RWPE2 (cell line): ENCODE data around the gene HDAC4.

ENCODE experiments used
- ATAC-seq: fragments of 200-7000 bp; cut with Tn5 transposase; 3 replicates; pipeline ENCODE4 v1.9.1; 2021; ENCODE audit warnings: low read depth
- DNase-seq: peaks from one replicate; pipeline ENCODE4 v3.0.0-alpha.2; 2020; ENCODE audit warnings: low spot score
- H3K27ac ChIP-seq: fragments of 450-650 bp; 2 replicates; pipeline ENCODE4 v1.5.1; 2017; ENCODE audit warnings: mild to moderate bottlenecking; ENCODE audit not compliant: poor library complexity, severe bottlenecking
- H3K27me3 ChIP-seq: fragments of 250-450 bp; sonication (Bioruptor Pico); 2 replicates; pipeline ENCODE4 v1.5.1; 2021; ENCODE audit warnings: mild to moderate bottlenecking, moderate library complexity; ENCODE audit not compliant: insufficient read depth, poor library complexity, severe bottlenecking
- H3K36me3 ChIP-seq: fragments of 250-450 bp; sonication (Bioruptor Pico); 2 replicates; pipeline ENCODE4 v1.5.1; 2020; ENCODE audit warnings: low read depth, mild to moderate bottlenecking, moderate library complexity
- H3K4me1 ChIP-seq: fragments of 250-450 bp; sonication (Bioruptor Pico); 2 replicates; pipeline ENCODE4 v1.5.1; 2021; ENCODE audit warnings: mild to moderate bottlenecking, moderate library complexity; ENCODE audit not compliant: insufficient read depth, poor library complexity, severe bottlenecking
- H3K4me3 ChIP-seq: fragments of 250-450 bp; sonication (Bioruptor Pico); 2 replicates; pipeline ENCODE4 v1.5.1; 2021; ENCODE audit warnings: mild to moderate bottlenecking, moderate library complexity; ENCODE audit not compliant: severe bottlenecking
- H3K9me3 ChIP-seq: fragments of 250-450 bp; sonication (Bioruptor Pico); 2 replicates; pipeline ENCODE4 v1.5.1; 2021; ENCODE audit warnings: mild to moderate bottlenecking, moderate library complexity; ENCODE audit not compliant: severe bottlenecking
- TF ChIP-seq, protein P1 (sequence below): fragments of 450-650 bp; IDR thresholded peaks from one replicate; pipeline ENCODE4 v1.5.1; 2017; ENCODE audit warnings: mild to moderate bottlenecking, moderate library complexity; ENCODE audit not compliant: poor library complexity, severe bottlenecking

The HDAC4 gene

DNA sequence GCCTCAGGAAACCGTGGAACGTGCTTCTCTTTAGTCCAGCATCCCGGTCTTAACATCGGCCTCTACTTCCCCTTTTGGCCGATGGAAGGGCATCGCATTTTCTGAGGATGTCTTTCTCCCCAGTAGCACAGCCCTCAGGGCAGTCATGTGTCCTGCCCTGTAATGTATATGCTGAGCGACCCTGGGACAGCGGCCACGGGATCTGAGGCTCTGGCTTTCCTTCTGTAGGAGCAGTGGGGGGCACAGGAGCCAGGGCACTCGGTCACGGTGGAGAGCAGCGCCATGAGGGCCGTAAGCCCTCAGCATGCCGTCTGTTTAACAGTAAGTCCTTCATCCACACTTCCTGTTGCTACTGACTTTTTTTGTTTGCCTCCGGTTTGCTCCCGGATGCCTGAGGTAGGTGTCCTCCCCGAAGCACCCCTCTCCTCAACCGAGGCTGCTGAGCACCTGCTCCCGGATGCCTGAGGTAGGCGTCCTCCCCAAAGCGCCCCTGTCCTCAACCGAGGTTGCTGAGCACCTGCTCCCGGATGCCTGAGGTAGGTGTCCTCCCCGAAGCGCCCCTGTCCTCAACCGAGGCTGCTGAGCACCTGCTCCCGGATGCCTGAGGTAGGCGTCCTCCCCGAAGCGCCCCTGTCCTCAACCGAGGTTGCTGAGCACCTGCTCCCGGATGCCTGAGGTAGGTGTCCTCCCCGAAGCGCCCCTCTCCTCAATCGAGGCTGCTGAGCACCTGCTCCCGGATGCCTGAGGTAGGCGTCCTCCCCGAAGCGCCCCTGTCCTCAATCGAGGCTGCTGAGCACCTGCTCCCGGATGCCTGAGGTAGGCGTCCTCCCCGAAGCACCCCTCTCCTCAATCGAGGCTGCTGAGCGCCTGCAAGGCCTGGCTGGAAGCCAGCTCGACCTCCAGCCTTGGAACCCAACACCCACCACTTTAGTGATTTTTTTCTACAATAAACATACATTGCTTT is 169.3 kb downstream of the HDAC4 start:
- Histone ChIP-seq H3K4me1 (no peaks in the 10 kb centered on the region), H3K36me3 (no peaks in the 10 kb centered on the region), H3K27me3 (no peaks in the 10 kb centered on the region), H3K9me3 (no peaks in the 10 kb centered on the region), H3K27ac (no peak overlapping the region), H3K4me3 (no peak overlapping the region)
- ATAC-seq (no peak), DNase-seq (no peak)
- TF ChIP-seq, protein P1, sequence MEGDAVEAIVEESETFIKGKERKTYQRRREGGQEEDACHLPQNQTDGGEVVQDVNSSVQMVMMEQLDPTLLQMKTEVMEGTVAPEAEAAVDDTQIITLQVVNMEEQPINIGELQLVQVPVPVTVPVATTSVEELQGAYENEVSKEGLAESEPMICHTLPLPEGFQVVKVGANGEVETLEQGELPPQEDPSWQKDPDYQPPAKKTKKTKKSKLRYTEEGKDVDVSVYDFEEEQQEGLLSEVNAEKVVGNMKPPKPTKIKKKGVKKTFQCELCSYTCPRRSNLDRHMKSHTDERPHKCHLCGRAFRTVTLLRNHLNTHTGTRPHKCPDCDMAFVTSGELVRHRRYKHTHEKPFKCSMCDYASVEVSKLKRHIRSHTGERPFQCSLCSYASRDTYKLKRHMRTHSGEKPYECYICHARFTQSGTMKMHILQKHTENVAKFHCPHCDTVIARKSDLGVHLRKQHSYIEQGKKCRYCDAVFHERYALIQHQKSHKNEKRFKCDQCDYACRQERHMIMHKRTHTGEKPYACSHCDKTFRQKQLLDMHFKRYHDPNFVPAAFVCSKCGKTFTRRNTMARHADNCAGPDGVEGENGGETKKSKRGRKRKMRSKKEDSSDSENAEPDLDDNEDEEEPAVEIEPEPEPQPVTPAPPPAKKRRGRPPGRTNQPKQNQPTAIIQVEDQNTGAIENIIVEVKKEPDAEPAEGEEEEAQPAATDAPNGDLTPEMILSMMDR: no peak

DNA sequence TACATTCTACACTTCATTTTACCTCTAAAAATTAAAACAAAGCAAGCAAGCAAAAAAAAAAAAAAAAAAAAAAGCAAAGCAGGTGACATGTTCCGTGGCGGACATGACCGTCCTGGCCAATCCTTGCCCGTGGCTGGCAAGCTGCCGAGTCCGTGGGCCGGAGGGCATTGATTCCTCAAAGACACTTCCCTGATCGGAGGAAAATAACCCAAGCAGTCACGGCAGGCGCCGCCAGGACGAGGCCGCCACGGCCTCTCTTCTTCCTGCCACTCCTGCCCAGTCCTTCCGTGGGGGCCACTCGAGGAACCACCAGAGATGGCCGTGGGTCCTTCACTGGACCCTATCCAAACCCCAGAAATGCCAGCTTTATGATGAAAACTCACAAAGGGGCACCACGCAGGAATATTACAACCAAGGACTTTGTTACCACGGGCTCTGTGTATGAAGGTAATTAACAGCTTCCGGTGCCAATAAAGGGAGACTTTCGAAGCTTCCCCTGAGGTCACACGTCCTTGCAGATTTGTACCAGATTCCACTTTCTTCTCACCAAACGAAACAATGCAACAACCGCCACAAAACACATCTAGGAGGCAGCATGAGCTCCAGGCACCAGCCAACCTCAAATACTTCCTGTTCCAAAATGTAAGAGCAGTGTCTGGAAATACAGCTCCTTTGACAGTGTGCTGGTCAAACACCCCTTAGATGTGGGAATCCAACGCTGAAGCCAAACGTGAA is 170.3 kb downstream of the HDAC4 start:
- DNase-seq: no peak
- no peaks in the 10 kb centered on the region for H3K4me1 ChIP-seq
- H3K27ac ChIP-seq: no peak overlapping the region
- no peak for ATAC-seq
- no peaks in the 10 kb centered on the region for H3K9me3 ChIP-seq
- no peaks in the 10 kb centered on the region for H3K27me3 ChIP-seq
- H3K4me3 ChIP-seq: no peak overlapping the region
- no peaks in the 10 kb centered on the region for H3K36me3 ChIP-seq
- TF ChIP-seq, protein P1: no peak

DNA sequence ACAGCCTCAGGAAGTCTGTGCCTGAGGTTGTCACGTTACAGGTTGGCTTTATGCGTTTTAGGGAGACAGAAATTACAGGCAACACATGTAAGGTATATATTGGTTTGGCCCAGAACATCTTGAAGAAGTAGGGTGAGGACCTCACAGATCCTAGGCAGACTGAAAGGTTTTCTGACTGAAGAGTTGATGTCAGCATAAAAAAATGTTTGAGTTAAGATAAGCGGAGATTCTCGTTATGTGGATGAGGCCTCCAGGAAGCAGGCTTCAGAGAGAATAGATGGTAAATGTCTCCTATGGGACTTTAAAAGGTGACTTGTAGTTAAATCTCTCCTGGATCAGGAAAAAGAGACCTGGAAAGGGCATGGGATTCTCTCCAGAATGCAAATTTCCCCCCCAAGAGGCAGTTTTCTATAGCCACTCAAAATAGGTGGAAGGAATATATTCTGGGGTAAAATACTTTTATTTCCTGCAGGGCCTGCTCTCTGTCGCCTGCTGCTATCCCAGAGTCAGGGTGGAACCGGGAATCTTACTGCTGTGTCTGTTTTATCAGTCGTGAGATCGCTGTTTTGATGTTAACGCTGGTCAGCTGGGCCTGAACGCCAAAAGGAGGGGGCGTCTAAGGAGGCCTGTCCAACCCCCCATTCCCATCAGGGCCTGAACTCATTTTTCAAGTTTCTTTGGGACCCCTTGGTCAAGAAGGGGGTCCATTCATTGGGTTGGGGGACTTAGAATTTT is 171.1 kb downstream of the HDAC4 start:
- ATAC-seq: no peak
- no peak for DNase-seq
- no peaks in the 10 kb centered on the region for H3K36me3 ChIP-seq
- no peaks in the 10 kb centered on the region for H3K4me1 ChIP-seq
- H3K9me3 ChIP-seq: no peaks in the 10 kb centered on the region
- H3K4me3 ChIP-seq: no peak overlapping the region
- H3K27ac ChIP-seq: no peak overlapping the region
- no peaks in the 10 kb centered on the region for H3K27me3 ChIP-seq
- TF ChIP-seq, protein P1: no peak

DNA sequence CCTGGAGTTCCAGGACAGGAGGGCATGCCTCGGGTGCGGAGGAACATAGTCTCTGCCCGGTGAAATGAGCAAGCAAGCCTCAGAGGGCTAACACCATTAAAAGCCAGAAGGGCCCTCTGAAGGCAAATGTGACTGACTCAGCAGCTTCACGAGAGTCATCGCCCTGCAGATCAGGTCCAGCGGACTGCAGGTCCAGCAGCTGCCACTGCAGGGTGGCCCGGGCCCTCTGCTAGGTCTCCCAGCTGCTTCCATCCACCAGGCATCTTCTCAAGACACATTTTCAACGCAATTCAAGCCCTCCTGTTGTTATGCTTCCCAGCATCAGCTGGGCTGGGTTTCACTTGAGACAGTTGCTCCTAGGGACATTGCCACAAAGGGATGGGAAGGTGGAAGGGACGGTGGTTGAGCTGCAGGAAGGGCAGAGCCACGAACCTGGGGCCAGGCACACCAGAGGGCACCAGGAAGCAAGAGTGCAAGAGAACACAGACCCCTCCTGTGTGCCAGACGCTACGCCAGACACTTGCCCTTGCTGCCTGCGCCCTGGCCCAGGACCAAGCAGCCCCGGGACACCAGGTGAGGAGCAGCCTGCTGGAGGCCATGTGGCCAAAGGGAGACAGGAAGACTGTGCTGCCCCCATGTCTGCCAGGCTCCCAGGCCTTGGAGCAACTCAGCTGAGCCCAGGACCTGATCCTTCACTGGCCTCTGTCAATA is 173.0 kb downstream of the HDAC4 start:
- ATAC-seq: no peak
- TF ChIP-seq, protein P1: no peak
- Histone ChIP-seq H3K36me3 (no peaks in the 10 kb centered on the region), H3K4me3 (no peak overlapping the region), H3K27me3 (no peaks in the 10 kb centered on the region), H3K9me3 (no peaks in the 10 kb centered on the region), H3K27ac (no peak overlapping the region), H3K4me1 (no peaks in the 10 kb centered on the region)
- no peak for DNase-seq
